GM03348 (cell line): ENCODE results near the gene RIPOR2.
"Not testable (repeated sequence)": the region's sequence is repeated elsewhere in the genome, so short reads cannot be mapped to it uniquely, and the experiment has no call there.

ENCODE experiments used
- DNase-seq: peaks from one replicate; pipeline ENCODE4 v3.0.0; 2012; ENCODE audit warnings: low spot score

Gene RIPOR2

DNA sequence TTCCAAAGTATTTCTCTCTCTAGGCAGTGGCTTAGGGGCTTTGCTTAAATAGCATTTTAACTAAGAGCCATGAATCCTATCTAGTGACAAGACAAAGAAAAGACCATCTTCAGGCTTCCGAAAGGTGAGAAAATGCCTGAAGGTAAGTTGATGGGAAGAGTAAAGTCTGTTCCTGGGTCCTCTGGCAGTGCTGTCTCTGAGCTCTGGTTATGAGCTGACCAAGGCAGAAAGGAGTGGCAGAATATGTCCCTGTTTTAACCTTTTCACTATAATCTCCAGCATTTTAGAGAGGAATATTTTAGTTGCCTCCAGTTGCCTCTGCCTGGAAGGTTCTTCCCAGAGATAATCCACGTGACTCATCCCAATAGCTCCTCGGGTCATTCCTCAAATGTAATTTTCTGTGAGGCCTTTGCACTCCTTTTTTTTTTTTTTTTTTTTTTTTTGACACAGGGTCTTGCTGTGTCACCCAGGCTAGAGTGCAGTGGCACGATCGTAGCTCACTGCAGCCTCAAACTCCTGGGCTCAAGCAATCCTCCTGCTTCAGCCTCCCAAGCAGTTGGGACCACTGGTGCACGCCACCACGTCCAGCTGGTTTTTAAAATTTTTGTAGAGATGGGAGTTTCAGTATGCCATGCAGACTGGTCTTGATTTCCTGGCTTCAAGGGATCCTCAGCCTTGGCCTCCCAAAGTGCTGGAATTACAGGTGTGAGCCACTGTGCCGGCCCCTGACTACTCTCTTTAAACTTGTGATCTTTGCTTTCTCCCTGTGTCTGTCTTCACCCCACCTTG lies 133.3 kb downstream of the RIPOR2 start:
- DNase-seq: peak; percentile 36

GRCh38 chr6:24799541-24799915 lies 136.2 kb downstream of the RIPOR2 start:
- DNase-seq: no peak

DNA sequence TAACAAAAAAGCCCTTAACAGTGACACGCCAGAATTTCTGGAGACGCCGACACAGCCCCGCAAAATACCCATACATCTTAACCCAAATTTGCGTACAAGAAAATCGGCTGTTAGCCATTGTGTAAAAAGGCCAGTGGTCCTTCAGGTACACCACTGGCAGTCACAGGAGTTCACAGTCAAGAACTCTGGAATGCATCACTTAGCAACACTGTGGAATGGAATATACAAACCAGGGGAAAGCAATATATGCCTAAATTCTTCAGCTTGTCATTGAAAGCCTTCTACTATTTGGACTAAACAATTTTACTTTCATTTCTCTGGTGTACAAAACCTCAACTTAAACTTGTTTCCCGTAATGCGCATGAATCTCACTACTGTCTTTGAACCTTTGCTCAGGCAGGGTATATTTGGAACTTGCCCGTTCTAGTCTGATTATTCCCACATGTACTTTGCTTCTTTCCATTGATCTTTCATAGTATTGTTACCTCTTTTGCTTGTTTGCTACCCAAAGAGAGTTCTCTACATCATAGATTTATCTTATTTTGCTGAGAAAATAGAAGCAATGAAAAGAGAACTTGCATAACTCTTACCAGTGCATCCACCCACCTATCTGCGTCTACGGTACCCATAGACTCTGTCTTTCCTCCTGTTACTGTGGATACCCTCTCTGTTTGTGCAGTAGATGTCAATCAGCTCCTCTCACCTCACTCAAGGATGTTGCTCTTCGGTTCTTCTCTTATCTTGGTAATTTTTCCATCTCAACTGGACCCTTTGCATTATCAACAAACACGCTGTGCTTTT lies 136.8 kb downstream of the RIPOR2 start, which contains the start of gene ARMH2:
ARMH2 (minus strand) TSS at position 178 of the 801 bp plus-strand sequence; CDS start at position 118, 60 bp downstream.
- DNase-seq: no peak

- no peak for DNase-seq
Measured at GRCh38 chr6:24797596-24798216, 138.1 kb downstream of the RIPOR2 start.

DNA sequence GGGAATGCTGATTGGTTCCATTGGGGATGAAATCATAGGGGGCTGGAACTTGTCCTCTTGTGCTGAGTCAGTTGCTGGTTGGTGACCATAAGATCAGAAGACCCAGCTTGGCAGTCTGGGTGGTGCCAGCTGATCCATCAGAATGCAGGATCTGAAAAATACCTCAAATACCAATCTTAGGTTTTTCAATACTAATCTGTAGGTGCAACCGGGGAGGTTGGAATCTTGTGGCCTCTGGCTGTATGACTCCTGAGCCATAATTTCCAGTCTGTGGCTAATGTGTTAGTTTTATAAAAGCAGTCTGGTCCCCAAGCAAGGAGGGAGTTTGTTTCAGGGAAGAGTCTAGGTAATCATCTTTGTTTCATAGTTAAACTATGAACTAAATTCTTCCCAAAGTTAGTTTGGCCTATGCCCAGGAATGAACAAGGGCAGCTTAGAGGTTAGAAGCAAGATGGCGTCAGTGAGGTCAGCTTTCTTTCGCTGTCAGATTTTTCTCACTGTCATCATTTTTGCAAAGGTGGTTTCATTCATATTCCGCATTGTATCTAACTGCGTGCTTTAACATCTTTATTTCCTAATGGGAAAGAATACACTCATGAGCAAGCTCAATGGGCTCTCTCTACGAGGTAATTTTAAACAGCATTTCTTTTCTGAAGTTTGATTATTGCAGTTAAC lies 139.0 kb downstream of the RIPOR2 start:
- no peak for DNase-seq

- no peak for DNase-seq
Measured at GRCh38 chr6:24795106-24795505, 140.7 kb downstream of the RIPOR2 start.

GRCh38 chr6:24788031-24788665 lies 147.6 kb downstream of the RIPOR2 start:
- DNase-seq: no peak

DNA sequence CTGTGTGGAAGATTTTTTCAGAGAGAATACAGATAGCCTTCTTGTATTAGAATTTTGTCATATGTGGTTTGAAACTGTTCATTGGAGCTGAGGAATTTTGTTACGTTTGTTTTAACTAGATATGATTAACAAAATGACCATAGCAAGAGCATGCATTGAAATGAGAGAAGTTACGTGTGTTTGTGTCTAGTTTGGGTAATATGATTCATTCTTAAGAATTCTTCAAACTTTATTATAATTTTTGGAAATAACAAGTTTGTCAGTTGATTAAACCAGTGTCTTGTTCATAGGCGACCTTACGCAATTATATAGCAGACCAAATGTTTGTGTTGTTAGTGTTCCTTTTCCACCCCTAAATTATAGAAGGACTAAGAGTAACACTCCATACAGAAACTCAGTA lies 155.6 kb downstream of the RIPOR2 start:
- DNase-seq: no peak

DNA sequence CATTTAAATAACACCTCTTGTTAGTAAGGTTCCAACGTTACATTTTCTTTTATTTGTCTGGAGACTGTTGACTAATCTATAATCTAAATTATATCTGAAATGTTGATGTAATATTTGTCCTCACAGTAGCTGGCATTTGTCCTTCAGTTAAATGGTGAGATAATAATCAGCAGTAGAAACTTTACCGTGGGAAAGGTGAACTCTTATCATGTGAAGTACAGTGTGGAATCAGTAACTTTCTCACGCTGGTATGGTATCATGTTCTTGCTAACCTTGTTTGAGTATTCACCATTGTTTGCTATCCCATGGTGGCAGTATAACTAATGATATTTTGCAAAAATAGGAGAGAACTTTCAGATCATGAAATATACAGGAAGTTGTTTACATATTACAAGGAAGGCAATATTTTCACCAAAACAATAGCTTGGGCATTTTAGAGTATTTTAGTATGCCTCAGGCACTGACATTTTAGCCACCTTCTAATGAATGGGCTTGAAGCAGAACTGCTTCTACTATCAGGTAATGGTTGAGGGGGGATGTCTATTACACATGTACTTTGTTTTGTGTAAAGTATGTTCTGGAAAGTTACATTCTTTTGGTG lies 156.2 kb downstream of the RIPOR2 start:
- no peak for DNase-seq

DNA sequence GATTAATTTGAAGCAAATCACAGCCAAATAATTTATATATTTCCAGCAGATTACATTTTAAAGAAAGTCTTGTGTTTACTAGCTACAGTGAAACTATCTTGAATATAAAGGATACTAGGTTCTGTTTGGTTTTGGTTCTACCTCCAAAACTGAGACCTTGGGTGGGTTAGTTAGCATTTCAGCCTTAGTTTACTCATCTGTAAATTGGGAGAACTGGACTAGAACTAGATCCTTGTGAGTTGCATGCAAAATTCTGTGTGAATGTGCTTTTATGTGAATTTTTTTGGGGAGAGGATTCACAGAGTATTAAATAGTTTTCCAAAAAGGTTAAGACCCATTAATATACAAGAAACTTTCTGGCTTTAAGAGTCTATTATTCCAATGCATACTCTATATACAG lies 156.9 kb downstream of the RIPOR2 start:
- no peak for DNase-seq

DNA sequence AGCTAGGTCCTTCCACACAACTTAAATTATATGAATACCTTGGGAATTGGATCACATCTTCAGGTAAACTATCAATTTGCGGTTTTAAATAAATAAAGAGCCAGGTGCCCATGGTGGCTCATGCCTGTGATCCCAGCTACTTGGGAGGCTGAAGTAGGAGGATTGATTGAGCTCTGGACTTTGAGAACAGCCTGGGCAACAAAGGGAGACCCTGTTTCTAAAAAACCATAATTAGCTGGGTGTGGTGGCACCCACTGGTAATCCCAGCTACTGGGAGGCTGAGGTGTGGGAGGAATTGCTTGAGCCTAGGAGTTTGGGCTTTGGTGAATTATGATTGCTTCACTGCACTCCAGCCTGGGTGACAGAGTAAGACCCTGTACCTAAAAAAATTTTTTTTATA lies 157.6 kb downstream of the RIPOR2 start:
- DNase-seq: no peak

GRCh38 chr6:24777227-24777626 lies 158.5 kb downstream of the RIPOR2 start:
- peak; percentile 21 for DNase-seq

GRCh38 chr6:24775520-24776058 lies 160.2 kb downstream of the RIPOR2 start:
- peak; percentile 58 for DNase-seq

- peak; percentile 98 for DNase-seq
Measured at GRCh38 chr6:24774696-24775519, 160.9 kb downstream of the RIPOR2 start, which contains the start of gene GMNN. TSS of gene GMNN (plus strand) at chr6:24774937. CDS start at chr6:24777247, 2,310 bp downstream.

GRCh38 chr6:24768361-24768760 lies 167.4 kb downstream of the RIPOR2 start:
- DNase-seq: no peak

- DNase-seq: peak; percentile 70
Measured at GRCh38 chr6:24766680-24767462, 168.9 kb downstream of the RIPOR2 start.

DNA sequence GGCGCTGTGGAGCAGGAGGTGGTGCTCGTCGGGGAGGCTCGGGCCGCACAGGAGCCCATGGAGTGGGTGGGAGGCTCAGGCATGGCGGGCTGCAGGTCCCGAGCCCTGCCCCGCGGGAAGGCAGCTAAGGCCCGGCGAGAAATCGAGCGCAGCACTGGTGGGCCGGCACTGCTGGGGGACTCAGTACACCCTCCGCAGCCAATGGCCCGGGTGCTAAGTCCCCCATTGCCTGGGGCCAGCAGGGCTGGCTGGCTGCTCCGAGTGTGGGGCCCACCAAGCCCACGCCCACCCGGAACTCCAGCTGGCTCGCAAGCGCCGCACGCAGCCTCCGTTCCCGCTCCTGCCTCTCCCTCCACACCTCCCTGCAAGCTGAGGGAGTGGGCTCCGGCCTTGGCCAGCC lies 169.8 kb downstream of the RIPOR2 start:
- DNase-seq: not testable (repeated sequence)

DNA sequence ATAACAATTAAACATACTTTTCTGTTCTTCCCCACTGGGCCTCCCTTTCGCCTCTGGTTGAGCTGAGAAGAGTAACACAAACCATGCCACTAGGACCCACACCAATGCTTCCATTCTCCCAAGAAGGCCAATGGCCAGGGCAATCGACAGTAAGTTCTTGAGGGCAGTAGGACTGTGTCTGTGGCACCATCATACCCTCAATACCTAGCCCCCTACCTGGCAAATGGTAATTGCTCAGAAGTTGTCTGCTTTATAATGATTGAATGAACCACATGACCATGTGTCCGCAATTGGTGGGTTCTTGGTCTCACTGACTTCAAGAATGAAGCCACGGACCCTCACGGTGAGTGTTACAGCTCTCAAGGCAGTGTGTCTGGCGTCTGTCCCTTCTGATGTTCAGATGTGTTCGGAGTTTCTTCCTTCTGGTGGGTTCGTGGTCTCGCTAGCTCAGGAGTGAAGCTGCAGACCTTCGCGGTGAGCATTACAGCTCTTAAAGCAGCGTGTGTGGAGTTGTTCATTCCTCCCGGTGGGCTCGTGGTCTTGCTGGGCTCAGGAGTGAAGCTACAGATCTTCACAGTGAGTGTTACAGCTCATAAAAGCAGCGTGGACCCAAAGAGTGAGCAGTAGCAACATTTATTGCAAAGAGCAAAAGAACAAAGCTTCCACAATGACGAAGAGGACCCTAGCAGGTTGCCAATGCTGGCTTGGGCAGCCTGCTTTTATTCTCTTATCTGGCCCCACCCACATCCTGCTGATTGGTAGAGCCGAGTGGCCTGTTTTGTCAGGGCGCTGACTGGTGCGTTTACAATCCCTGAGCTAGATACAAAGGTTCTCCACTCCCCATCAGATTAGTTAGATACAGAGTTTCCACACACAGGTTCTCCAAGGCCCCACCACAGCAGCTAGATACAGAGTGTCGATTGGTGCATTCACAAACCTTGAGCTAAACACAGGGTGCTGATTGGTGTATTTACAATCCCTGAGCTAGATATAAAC lies 170.6 kb downstream of the RIPOR2 start:
- DNase-seq: not testable (repeated sequence)
